ENCODE results near the gene KRT83.
"Not testable (repeated sequence)": the region's sequence is repeated elsewhere in the genome, so short reads cannot be mapped to it uniquely, and the experiment has no call there.

The KRT83 gene

GRCh38 chr12:52353766-52354165, 32.6 kb upstream of the KRT83 start:
- no peak for DNase-seq (ENCODE audit: low read depth in 2 of 2)

- DNase-seq (ENCODE audit: low read depth in 2 of 2) = no peak
Measured at GRCh38 chr12:52352951-52353350, 31.8 kb upstream of the KRT83 start.

- peak in 1 of 2 donors; percentile 14 for DNase-seq (ENCODE audit: low read depth in 2 of 2)
Measured at GRCh38 chr12:52351196-52352059, 30.2 kb upstream of the KRT83 start.

GRCh38 chr12:52350786-52351185, 29.6 kb upstream of the KRT83 start:
- no peak for DNase-seq (ENCODE audit: low read depth in 2 of 2)

- DNase-seq (ENCODE audit: low read depth in 2 of 2) = no peak
Measured at GRCh38 chr12:52350021-52350620, 28.9 kb upstream of the KRT83 start.

- no peak for DNase-seq (ENCODE audit: low read depth in 2 of 2)
Measured at GRCh38 chr12:52349196-52349595, 28.0 kb upstream of the KRT83 start.

GRCh38 chr12:52347551-52348510, 26.6 kb upstream of the KRT83 start:
- DNase-seq (ENCODE audit: low read depth in 2 of 2) = no peak

GRCh38 chr12:52347016-52347415, 25.8 kb upstream of the KRT83 start:
- no peak for DNase-seq (ENCODE audit: low read depth in 2 of 2)

- no peak for DNase-seq (ENCODE audit: low read depth in 2 of 2)
Measured at GRCh38 chr12:52346593-52346992, 25.4 kb upstream of the KRT83 start.

- not testable (repeated sequence) for DNase-seq (ENCODE audit: low read depth in 2 of 2)
Measured at GRCh38 chr12:52345041-52345440, 23.8 kb upstream of the KRT83 start.

GRCh38 chr12:52344111-52344510, 22.9 kb upstream of the KRT83 start:
- no peak for DNase-seq (ENCODE audit: low read depth in 2 of 2)

- DNase-seq (ENCODE audit: low read depth in 2 of 2) = no peak
Measured at GRCh38 chr12:52343550-52343949, 22.4 kb upstream of the KRT83 start.

- DNase-seq (ENCODE audit: low read depth in 2 of 2) = no peak
Measured at GRCh38 chr12:52342781-52343490, 21.7 kb upstream of the KRT83 start.

- DNase-seq (ENCODE audit: low read depth in 2 of 2) = no peak
Measured at GRCh38 chr12:52341066-52341580, 19.9 kb upstream of the KRT83 start.

GRCh38 chr12:52338241-52338960, 17.2 kb upstream of the KRT83 start:
- DNase-seq (ENCODE audit: low read depth in 2 of 2) = no peak

- no peak for DNase-seq (ENCODE audit: low read depth in 2 of 2)
Measured at GRCh38 chr12:52337054-52337453, 15.9 kb upstream of the KRT83 start.

GRCh38 chr12:52336641-52337040, 15.4 kb upstream of the KRT83 start:
- no peak for DNase-seq (ENCODE audit: low read depth in 2 of 2)

GRCh38 chr12:52335598-52336262, 14.5 kb upstream of the KRT83 start:
- DNase-seq (ENCODE audit: low read depth in 2 of 2) = no peak

GRCh38 chr12:52334185-52334584, 13.0 kb upstream of the KRT83 start:
- DNase-seq (ENCODE audit: low read depth in 2 of 2) = no peak

GRCh38 chr12:52333321-52333720, 12.1 kb upstream of the KRT83 start:
- DNase-seq (ENCODE audit: low read depth in 2 of 2) = no peak

All from stimulated activated CD4-positive, alpha-beta T cell treated with anti-CD3 and anti-CD28 coated beads, Interleukin-4, amount 100 ng/mL, for 48 hours (primary cell).